SKM-1 treated with dmso at 0.1 percent for 144 hours (cell line): ENCODE results near the gene PPP2R3C.
"Not testable (repeated sequence)": the region's sequence is repeated elsewhere in the genome, so short reads cannot be mapped to it uniquely, and the experiment has no call there.

ENCODE experiments used
- DNase-seq: peaks from one replicate; lab custom pipeline; 2025; ENCODE audit not compliant: unreplicated experiment; lab: John Stamatoyannopoulos, UW

The PPP2R3C gene

GRCh38 chr14:35133542-35134328, 11.9 kb upstream of the PPP2R3C start:
- no peak for DNase-seq

- no peak for DNase-seq
Measured at GRCh38 chr14:35124127-35124526, 2.3 kb upstream of the PPP2R3C start.

- no peak for DNase-seq
Measured at GRCh38 chr14:35123388-35123703, 1.6 kb upstream of the PPP2R3C start.

- DNase-seq = no peak
Measured at GRCh38 chr14:35122696-35123387, 1.1 kb upstream of the PPP2R3C start.

GRCh38 chr14:35121026-35121886, 534 bp downstream of the PPP2R3C start:
- DNase-seq = no peak

- no peak for DNase-seq
Measured at GRCh38 chr14:35117112-35117511, 4.7 kb downstream of the PPP2R3C start.

GRCh38 chr14:35116242-35116641, 5.5 kb downstream of the PPP2R3C start:
- DNase-seq = no peak

GRCh38 chr14:35114036-35114435, 7.8 kb downstream of the PPP2R3C start:
- no peak for DNase-seq

- DNase-seq = no peak
Measured at GRCh38 chr14:35113308-35113950, 8.4 kb downstream of the PPP2R3C start.

GRCh38 chr14:35112641-35113040, 9.1 kb downstream of the PPP2R3C start:
- DNase-seq = no peak

GRCh38 chr14:35107866-35108265, 13.9 kb downstream of the PPP2R3C start:
- DNase-seq = no peak

- not testable (repeated sequence) for DNase-seq
Measured at GRCh38 chr14:35094645-35095044, 27.1 kb downstream of the PPP2R3C start.

GRCh38 chr14:35088514-35088913, 33.3 kb downstream of the PPP2R3C start:
- DNase-seq = no peak

GRCh38 chr14:35085441-35085840, 36.3 kb downstream of the PPP2R3C start:
- no peak for DNase-seq

GRCh38 chr14:35083530-35084150, 38.1 kb downstream of the PPP2R3C start:
- DNase-seq = no peak

GRCh38 chr14:35079742-35080141, 42.0 kb downstream of the PPP2R3C start:
- no peak for DNase-seq

- no peak for DNase-seq
Measured at GRCh38 chr14:35078082-35078481, 43.7 kb downstream of the PPP2R3C start.

- DNase-seq = no peak
Measured at GRCh38 chr14:35073486-35073885, 48.3 kb downstream of the PPP2R3C start.

GRCh38 chr14:35072226-35072625, 49.6 kb downstream of the PPP2R3C start:
- no peak for DNase-seq

GRCh38 chr14:35068238-35069012, 53.4 kb downstream of the PPP2R3C start:
- no peak for DNase-seq
